RWPE2 (cell line): ENCODE data around the gene CSE1L.
"Not testable (repeated sequence)": the region's sequence is repeated elsewhere in the genome, so short reads cannot be mapped to it uniquely, and the experiment has no call there.

Source experiments
- ATAC-seq: fragments of 200-7000 bp; cut with Tn5 transposase; 3 replicates; pipeline ENCODE4 v1.9.1; 2021; ENCODE audit warnings: low read depth
- DNase-seq: peaks from one replicate; pipeline ENCODE4 v3.0.0-alpha.2; 2020; ENCODE audit warnings: low spot score
- H3K27ac ChIP-seq: fragments of 450-650 bp; 2 replicates; pipeline ENCODE4 v1.5.1; 2017; ENCODE audit warnings: mild to moderate bottlenecking; ENCODE audit not compliant: poor library complexity, severe bottlenecking
- H3K27me3 ChIP-seq: fragments of 250-450 bp; sonication (Bioruptor Pico); 2 replicates; pipeline ENCODE4 v1.5.1; 2021; ENCODE audit warnings: mild to moderate bottlenecking, moderate library complexity; ENCODE audit not compliant: insufficient read depth, poor library complexity, severe bottlenecking
- H3K36me3 ChIP-seq: fragments of 250-450 bp; sonication (Bioruptor Pico); 2 replicates; pipeline ENCODE4 v1.5.1; 2020; ENCODE audit warnings: low read depth, mild to moderate bottlenecking, moderate library complexity
- H3K4me1 ChIP-seq: fragments of 250-450 bp; sonication (Bioruptor Pico); 2 replicates; pipeline ENCODE4 v1.5.1; 2021; ENCODE audit warnings: mild to moderate bottlenecking, moderate library complexity; ENCODE audit not compliant: insufficient read depth, poor library complexity, severe bottlenecking
- H3K4me3 ChIP-seq: fragments of 250-450 bp; sonication (Bioruptor Pico); 2 replicates; pipeline ENCODE4 v1.5.1; 2021; ENCODE audit warnings: mild to moderate bottlenecking, moderate library complexity; ENCODE audit not compliant: severe bottlenecking
- H3K9me3 ChIP-seq: fragments of 250-450 bp; sonication (Bioruptor Pico); 2 replicates; pipeline ENCODE4 v1.5.1; 2021; ENCODE audit warnings: mild to moderate bottlenecking, moderate library complexity; ENCODE audit not compliant: severe bottlenecking
- TF ChIP-seq, protein P1 (sequence below): fragments of 450-650 bp; IDR thresholded peaks from one replicate; pipeline ENCODE4 v1.5.1; 2017; ENCODE audit warnings: mild to moderate bottlenecking, moderate library complexity; ENCODE audit not compliant: poor library complexity, severe bottlenecking

CSE1L gene

DNA sequence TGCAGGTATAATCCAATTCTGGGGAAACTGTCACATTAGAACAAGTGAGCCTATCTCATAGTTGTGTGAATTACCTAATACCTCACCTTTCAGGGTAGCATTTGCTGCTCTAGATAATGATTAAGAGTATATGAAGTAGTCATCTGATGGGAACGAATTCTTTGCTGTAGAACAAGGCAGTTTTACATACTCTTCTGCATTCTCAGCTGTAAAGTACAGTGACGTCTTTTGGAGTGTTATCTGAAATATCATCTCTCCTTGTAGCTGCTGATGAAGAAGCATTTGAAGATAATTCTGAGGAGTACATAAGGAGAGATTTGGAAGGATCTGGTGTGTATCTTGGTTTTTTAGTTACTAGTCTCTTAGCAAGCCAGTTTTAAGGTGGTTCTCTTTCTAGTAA lies 28.4 kb downstream of the CSE1L start:
- Histone ChIP-seq H3K4me1 (no peaks in the 10 kb centered on the region), H3K9me3 (no peaks in the 10 kb centered on the region), H3K27ac (no peak overlapping the region), H3K27me3 (no peaks in the 10 kb centered on the region), H3K4me3 (no peak overlapping the region), H3K36me3 (peaks cover 100% of the 10 kb centered on the region)
- ATAC-seq: no peak; the same call in 2 of the 3 replicates
- TF ChIP-seq, protein P1, sequence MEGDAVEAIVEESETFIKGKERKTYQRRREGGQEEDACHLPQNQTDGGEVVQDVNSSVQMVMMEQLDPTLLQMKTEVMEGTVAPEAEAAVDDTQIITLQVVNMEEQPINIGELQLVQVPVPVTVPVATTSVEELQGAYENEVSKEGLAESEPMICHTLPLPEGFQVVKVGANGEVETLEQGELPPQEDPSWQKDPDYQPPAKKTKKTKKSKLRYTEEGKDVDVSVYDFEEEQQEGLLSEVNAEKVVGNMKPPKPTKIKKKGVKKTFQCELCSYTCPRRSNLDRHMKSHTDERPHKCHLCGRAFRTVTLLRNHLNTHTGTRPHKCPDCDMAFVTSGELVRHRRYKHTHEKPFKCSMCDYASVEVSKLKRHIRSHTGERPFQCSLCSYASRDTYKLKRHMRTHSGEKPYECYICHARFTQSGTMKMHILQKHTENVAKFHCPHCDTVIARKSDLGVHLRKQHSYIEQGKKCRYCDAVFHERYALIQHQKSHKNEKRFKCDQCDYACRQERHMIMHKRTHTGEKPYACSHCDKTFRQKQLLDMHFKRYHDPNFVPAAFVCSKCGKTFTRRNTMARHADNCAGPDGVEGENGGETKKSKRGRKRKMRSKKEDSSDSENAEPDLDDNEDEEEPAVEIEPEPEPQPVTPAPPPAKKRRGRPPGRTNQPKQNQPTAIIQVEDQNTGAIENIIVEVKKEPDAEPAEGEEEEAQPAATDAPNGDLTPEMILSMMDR: no peak
- no peak for DNase-seq

DNA sequence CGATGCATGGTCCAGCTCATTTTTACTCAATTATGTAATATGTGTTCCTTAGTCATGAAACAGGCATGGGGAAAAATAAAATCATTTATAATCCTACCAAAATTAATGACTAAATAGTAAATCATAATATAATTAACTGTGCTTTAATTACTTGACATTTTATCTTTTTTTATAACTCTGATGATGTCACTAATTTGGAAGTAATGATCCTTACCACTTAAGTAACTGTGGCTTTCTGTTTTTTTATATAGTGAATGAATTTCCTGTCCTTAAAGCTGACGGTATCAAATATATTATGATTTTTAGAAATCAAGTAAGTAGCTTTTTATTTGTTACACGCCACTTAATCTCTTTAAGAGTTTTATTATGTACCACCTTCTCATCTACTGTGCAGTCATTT lies 32.2 kb downstream of the CSE1L start:
- DNase-seq: no peak
- H3K36me3 ChIP-seq: peaks cover 100% of the 10 kb centered on the region
- no peak for ATAC-seq

GRCh38 chr20:49082295-49082694 lies 36.2 kb downstream of the CSE1L start:
- H3K36me3 ChIP-seq: peaks cover 100% of the 10 kb centered on the region
- not testable (repeated sequence) for H3K9me3 ChIP-seq, H3K4me3 ChIP-seq, H3K4me1 ChIP-seq, DNase-seq, H3K27ac ChIP-seq, ATAC-seq, H3K27me3 ChIP-seq

More for the DNA sequence above, 32.2 kb downstream of the CSE1L start:
- TF ChIP-seq, protein P1: no peak
- H3K27ac ChIP-seq: no peak overlapping the region
- no peaks in the 10 kb centered on the region for H3K27me3 ChIP-seq
- H3K4me3 ChIP-seq: no peak overlapping the region
- H3K9me3 ChIP-seq: no peaks in the 10 kb centered on the region
- no peaks in the 10 kb centered on the region for H3K4me1 ChIP-seq

- no peak for ATAC-seq
- H3K36me3 ChIP-seq: peaks cover 100% of the 10 kb centered on the region
- TF ChIP-seq, protein P1: no peak
Measured at GRCh38 chr20:49091104-49091503, 45.0 kb downstream of the CSE1L start.

DNA sequence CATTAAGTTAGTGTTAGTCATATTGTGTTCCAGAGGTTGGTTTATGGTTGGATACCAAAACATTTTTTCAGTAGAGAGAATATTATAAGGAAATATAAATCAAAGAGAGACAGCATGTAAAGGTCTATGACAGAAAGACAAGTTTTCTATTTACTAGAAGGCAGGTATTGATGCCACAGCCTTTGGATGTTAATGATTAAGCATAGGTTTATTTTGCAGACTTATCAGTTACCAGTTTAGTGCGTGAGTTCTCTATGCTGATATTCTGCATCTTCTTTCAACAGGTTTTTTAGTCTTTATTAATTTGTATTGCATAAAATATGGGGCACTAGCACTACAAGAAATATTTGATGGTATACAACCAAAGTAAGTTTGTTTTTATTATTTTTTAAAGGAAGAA lies 45.6 kb downstream of the CSE1L start:
- Histone ChIP-seq H3K27me3 (no peaks in the 10 kb centered on the region), H3K4me1 (no peaks in the 10 kb centered on the region), H3K4me3 (no peak overlapping the region), H3K27ac (no peak overlapping the region), H3K36me3 (peaks cover 100% of the 10 kb centered on the region), H3K9me3 (no peaks in the 10 kb centered on the region)
- TF ChIP-seq, protein P1: no peak
- ATAC-seq (no peak), DNase-seq (no peak)

More at GRCh38 chr20:49091104-49091503, 45.0 kb downstream of the CSE1L start:
- DNase-seq: no peak
- Histone ChIP-seq H3K9me3 (no peaks in the 10 kb centered on the region), H3K27ac (no peak overlapping the region), H3K4me3 (no peak overlapping the region), H3K27me3 (no peaks in the 10 kb centered on the region), H3K4me1 (no peaks in the 10 kb centered on the region)
